HG03575 (cell line): ENCODE measurements around the gene CBFA2T2.
A peak's percentile ranks its signal among the peaks of the same experiment; 100 is the strongest.

Experiments
- ATAC-seq: cut with Tn5 transposase; IDR thresholded peaks from one replicate; pipeline ENCODE4 v1.9.1; 2021; ENCODE audit not compliant: unreplicated experiment, insufficient number of reproducible peaks, low FRiP score; ENCODE audit errors: extremely low read depth

Gene CBFA2T2

DNA sequence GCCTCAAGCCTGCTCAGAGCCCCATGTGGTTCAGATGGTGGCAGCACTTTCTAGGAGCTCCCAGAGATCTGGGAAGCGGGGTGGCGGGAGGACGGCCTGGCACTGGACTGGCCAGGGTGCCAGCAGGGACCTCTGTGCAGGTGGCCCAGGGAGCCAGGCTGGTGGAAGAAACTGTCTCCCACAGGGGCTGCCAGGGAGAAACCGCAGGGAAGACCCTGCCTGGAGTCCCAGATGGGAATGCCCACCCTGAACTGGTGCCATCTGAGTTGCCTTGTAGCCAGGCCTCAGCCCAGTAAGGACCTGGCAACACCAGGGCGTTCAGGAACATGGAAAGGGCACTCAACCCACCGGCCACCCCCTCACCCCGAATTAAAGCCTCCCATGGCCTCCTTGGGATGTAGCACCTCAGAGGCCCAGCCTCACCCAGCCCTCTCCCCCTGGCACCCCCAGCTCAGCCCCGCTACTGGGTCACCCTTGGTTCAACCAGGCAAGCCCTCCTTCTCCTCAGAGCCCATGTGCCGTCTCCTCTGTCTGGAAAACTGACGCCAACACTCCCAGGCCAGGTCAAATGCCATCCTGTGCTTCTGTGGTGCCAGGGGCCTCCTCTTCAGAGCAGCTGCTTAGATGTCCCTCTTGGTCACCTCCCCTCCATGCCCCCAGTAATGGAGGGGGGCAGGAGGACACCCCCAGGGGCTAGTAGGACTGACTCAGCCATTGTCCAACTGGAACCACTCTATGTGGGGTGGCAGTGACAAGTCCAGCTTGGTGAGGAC lies 166.3 kb downstream of the CBFA2T2 start:
- no peak for ATAC-seq

DNA sequence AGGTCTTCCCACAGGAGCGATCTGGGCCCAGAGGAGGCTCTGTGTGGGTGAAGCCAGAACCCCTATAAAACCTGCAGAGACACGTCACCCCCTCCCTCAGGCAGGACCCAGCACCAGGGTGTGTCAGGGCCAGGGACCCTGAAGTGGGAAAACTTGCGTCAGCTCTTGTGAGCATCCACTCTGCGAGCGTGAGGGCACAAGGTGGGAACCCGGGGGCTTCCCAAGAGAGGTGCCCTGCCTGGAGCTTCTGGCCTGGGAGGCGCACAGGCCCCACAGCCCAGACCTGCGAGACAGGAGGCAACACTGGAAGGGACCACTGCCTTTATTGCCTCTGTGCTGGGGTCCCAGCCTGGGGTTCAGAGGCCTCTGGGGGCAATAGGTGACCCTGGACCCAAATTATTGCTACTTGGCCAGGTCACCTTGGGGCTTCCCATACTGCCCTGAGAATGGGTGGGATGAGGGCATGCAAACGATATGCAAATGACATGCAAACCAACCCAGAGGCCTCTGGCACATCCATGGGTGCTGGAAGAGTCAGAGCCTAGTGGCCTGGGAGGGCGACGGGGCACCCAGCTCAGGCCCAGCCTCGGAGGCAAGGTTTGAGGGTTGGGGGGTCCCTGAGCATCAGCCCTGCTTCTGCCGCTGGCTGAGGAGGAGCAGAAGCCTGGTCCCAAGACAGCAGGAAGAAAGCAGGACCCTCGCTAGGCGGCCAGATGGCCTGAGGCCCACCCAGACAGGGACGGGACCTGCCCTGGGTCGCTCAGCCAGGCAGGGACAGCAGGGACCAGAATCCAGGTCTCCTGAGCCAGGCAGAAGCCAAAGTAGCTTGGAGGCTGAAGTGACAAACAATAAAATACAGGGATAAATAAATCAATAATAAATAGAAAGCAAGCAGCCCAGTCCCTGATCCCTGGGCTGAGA lies 167.1 kb downstream of the CBFA2T2 start:
- ATAC-seq, result no peak

DNA sequence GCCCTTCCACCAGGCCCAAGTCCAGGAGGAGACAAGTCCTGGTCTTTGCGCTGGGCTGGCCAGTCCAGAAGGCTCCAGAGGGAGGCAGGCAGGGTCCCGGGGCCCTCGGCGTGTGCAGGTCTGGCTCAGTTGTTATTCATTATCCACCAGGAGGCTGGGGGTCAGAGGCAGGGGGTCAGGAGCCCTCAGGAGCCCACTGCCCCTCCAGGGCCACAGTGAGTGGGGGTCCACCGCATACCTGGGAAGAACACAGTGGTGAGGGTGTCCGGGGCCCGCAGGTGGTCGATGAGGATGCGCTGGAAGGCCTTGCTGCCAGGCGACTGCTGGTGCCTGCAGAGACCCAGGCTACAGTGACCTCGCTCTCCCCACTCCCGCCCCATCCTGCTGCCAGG lies 167.8 kb downstream of the CBFA2T2 start:
- ATAC-seq, result no peak

DNA sequence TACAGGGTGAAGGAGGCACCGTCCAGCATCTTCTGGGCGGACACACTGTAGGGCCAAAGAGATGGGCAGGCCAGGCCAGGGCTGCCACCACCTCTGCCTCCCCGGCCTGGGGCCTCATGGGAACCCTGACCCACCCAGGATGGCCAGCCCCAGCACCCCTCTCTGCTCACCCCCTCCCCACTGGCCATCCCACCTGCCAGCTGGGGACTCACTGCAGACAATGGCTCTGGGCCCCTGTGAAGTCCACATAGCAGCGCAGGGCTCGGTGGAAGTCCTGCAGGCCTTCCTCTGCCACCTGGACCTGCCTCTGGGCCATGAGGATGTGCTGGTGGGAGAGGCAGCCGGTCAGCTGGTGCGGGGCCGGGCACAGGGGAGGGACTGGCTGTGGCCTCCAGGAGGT lies 168.6 kb downstream of the CBFA2T2 start:
- no peak for ATAC-seq

DNA sequence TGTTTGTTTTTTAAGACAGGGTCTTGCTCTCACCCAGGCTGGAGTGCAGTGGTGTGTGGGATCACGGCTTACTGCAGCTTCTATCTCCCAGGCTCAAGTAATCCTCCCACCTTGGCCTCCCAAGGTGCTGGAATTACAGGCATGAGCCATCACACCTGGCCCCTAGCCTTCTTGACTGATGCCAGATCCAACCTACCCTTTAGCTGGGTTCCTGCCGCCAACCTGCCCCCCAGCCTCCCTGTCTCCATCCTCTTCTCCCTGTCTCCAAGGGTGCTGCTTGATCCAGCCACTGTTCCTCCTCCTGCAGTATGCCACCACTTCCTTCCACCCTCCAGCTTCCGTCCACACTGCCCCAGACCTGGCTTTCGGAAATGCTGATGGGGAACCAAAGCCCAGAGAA lies 169.0 kb downstream of the CBFA2T2 start:
- ATAC-seq, result no peak

DNA sequence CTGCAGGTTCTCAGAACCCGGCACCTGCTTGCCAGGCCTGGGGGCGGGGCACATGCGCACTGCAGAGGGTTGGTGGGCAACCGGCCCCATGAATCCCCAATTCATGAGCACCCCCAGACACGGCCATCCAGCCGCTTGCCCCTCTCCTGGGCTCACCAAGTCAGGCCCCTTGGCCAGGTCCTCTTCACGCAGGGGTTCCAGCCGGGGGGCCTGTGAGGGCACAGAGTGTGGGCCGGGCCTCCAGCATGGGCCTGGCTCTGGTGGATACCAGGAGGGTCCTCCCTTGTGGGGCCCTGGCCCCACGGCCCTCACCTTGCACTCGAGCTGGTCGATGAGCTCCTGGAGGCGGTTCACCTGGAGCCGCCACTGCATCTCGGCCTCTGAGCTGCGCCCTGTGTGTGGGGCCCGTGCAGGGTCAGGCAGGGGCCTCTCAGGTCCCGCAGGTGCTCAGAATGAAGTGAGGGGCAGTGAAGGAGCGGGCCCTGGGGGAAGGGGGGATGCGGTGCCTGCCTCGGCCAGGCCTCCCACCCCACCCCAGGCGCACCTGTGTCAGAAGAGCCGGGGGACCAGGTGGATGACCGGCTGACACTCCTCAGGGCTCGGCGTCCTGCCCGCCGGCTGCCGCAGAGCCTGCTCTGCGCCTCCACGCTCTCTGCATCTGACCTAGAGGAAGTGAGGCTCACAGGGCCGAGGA lies 169.6 kb downstream of the CBFA2T2 start:
- ATAC-seq, result no peak

DNA sequence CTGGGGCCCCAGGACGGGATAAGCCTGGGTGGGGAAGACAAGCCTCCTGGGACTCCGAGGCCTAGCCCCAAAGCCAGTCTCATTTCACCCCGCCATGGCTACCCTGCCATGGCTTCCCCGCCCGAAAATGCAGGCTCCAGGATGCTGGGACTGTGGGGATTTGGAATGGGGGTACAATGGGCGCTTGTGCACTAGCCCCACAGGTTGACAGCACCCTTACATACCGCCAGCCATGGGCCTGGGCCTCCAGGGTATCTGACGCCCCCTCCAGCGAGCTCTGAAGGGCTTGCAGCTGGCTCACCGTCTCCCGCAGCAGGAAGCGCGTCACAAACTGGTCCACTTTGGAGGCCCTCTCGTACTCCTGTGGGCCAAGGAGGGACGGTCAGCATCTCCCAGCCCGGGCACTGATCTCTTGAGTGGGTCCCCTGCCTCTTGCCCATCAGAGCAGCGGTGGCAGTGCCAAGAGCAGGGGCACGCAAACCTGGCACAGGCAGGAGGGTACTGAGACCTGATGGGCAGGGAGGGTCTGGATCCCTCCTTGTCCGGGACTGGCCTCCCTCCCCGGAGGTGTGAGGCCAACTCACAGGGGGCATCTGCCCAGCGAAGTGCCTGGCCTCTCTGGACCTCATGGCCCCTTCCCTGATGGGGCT lies 170.3 kb downstream of the CBFA2T2 start:
- ATAC-seq, result no peak

DNA sequence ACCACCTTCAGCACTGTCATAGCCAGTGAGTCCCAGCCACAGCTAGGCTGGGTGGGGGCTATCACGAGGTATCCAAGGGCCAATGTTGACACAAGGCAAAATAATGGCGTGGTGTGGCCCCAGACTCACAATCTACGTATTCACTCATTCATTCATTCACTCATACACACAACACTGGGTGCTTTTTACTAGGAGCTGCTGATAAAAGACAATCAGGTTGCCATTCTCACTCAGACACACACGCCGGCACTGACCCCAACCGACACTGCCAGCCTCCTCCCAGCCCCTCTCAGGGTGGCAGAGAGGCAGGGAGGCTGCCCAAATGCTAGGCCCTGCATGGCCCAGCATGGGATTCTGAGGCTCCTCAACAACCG lies 170.8 kb downstream of the CBFA2T2 start:
- ATAC-seq, result no peak

DNA sequence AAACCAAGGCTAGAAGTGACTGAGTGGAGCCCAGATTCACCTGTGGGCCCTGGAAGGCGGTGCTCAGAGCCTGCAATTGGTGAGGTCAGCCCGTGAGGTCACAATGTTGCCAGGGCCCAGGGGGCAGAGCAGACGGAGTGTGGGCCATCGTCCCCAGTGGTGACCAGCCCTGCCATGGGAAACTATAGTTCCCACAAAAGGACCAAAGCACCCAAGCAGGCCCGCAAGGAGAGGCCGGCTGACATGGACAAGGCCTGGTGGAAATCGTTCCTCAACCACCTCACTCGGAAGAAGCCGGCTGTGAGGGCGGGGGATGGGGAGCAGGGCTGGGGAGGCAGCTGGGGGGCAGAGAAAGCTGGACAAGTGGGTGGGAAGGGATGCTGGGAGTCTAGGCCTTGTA lies 172.3 kb downstream of the CBFA2T2 start, which contains the start of gene C20orf144:
C20orf144 (plus strand) TSS at position 156 of the 400 bp plus-strand sequence; CDS start at position 175, 19 bp downstream.
- no peak for ATAC-seq

DNA sequence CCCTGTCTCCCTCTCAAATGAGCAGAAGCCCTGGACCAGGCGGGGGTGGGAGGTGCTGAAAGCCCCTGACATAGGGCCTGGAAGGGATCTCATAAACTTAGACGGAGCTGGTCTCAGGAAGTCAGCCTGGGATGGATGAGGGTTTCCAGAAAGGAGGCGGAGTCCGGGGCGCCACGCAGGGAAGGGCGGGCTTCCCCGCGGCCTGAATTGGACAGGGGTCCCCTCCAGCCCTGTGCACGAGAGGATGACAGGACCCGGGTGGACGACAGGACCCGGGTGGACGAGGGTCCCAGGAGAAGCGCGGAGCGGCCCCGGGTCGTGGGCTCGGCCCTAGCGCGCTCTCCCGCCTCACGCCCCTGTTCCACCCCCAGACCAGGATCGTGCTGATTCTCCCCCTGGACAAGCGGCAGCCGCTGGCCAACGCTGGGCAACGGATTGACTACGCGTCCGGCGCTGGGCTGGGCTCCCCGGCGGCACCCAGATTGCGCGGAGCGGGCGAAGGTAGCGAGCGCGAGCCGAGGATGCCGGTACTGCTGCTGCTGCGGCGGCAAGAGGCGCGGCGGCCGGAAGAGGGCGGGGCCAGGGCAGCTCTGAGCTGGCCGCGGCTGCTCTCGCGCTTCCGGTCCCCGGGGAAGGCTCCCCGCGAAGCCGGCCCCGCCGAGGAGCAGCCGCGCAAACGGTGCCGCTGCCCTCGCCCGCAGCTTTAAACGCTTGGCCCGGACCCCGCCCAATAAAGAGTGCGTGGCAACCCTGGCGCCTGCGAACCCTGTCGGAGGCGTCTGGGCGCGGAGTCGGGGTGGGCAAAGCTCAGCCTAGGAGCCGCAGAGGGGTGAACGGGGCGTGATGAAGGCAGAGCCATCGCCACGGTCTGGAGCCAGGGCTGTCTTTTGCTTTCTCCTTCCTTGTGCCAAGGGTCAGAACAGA lies 173.5 kb downstream of the CBFA2T2 start:
- ATAC-seq, result no peak

DNA sequence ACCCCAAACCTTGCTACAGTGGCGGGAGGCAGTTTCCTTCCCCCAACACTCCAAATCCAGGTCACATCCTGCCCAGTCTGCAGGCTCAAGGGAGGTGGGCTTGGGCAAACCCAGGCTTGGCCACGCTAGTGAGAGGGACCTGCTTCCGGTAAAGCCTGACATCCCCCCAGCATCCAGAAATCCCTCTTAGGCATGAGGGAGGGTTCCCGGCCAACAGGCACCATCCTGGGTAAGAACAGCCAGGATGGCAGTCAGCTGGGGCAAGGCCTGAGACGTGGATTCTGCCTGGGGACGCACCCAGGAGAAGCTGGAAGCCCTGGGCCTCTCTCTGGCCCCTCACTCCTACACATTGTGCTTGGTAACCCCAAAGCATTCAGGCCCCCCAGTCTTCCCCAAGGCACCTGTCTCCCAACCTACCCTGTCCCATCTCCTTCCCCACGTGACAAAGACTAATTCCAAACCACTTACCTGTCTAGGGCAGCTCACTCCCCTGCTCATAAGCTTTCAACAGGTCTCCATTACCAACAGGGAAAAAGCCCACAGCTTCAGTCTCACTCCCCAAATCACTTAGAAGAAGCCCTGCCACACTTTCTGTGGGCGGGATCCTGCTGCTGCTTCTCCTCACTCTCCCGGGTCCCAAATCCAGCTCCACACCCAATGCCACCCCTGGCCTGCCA lies 174.3 kb downstream of the CBFA2T2 start:
- ATAC-seq, result no peak

DNA sequence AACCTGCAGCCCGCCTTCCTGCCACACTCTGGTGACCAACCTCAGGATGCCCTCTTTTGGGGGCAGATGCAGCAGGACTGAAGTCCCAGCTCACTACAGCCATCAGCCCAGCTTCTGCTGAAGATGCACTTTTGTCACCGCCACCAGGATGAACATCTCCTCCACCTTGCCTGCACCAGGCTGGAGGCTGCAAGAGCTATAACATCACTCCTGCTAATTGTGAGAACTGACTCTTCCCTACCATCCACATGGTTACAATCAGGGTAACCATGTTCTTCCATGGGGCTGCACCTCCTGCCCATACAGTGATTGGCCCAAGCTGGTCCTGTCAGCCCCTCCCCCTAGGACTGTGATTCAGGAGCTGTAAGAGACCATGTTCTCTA lies 174.9 kb downstream of the CBFA2T2 start:
- ATAC-seq, result no peak

DNA sequence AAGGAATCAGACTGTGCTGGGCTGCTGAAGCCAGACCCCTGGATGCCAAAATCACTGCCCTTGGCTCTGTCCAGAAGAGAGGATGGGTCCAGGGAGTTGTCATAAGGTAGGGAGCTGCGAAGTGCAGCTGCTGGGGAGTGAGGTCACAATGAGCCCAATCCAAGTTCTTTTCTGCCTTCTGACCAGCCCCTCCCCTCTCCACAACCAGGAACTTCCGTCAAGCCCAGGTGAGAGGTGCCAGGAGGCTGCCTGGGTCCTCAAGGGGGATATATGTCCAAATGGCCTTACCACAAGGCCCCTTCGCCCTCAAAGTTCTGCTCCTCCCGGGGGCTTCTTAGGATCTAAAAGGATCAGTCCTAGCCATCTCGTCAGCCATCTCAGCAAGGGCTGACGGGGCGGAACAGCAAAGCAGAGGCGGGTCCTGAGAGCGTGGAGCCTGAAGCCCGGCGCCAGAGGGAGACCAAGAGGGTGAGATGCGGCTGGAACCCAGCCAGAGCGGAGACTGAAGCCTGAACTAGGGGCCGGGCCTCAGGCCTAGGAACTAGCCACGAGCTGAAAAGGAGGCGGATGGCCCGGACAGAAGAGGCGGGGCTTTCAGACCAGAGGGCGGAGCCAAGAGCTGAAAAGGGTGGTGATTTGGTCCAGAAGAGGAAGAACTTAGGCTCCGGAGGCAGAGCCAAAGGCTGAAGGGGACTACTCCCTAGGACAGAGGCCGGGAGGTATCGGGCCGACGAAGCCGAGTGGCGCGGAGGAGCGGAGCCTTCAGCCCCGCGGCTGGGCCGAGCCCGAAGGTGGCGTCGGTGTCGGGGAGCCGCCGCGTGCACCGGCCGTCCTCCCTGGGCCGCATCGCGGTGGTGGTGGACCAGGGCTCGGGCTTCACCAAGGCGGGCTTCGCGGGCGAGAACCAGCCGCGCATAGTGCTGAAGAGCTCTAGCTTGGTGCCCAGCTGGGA lies 176.7 kb downstream of the CBFA2T2 start, which contains the start of gene ACTL10:
ACTL10 (plus strand) TSS at position 651 of the 952 bp plus-strand sequence. CDS start 555 bp downstream, outside the sequence.
- peak; percentile 43 for ATAC-seq

DNA sequence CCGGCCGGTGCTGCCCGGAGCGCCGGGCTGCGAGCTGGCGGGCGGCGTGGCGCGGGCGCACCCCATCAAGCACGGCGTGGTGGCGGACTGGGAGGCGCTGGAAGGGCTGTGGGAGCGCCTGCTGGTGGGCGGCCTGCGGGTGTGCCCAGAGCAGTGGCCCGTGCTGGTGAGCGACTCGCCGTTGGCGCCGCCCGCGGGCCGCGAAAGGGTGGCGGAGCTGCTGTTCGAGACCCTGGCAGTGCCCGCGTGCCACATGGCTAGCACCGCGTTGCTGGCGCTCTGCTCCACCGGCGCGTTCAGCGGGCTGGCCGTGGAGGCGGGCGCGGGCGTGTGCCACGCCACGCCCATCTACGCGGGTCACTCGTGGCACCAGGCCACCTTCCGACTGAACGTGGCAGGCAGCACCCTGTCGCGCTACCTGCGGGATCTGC lies 177.4 kb downstream of the CBFA2T2 start:
- no peak for ATAC-seq

DNA sequence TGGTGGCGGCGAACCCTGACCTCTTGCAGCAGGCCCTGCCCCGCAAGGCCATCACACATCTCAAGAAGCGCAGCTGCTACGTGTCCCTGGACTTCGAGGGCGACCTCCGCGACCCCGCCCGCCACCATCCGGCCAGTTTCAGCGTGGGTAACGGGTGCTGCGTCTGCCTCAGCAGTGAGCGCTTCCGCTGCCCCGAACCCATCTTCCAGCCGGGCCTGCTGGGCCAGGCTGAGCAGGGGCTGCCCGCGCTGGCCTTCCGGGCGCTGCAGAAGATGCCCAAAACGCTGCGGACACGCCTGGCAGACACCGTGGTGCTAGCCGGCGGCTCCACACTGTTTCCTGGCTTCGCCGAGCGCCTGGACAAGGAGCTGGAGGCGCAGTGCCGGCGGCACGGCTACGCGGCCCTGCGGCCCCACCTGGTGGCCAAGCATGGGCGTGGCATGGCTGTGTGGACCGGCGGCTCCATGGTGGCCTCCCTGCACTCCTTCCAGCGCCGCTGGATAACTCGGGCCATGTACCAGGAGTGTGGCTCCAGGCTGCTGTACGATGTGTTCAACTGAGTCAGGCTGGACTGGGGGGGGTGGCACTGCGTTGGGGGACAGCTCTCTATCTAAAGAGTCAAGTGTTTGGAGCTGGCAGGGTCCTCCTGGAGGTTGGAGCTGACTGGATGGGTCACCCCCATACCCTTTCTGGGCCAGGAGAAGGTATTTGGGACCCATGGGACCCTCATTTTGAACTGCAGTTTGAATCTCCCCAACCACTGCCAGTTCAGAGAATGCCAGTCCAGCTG lies 178.0 kb downstream of the CBFA2T2 start:
- no peak for ATAC-seq
